HG03097 (cell line): ENCODE data around the gene MAPK12.

Experiments
- ATAC-seq: cut with Tn5 transposase; IDR thresholded peaks from one replicate; pipeline ENCODE4 v1.9.1; 2021; ENCODE audit not compliant: unreplicated experiment, low FRiP score

The MAPK12 gene

GRCh38 chr22:50261615-50262459, at the start of gene MAPK12:
Gene MAPK12, minus strand, starts transcription at chr22:50261683. Its CDS starts 174 bp downstream, at chr22:50261509.
- no peak for ATAC-seq

GRCh38 chr22:50310949-50311444, 49.5 kb upstream of the MAPK12 start:
- ATAC-seq: no peak

GRCh38 chr22:50310031-50310722, 48.7 kb upstream of the MAPK12 start:
- ATAC-seq: no peak

- ATAC-seq: no peak
Observed at GRCh38 chr22:50309601-50309991, 48.1 kb upstream of the MAPK12 start.

- no peak for ATAC-seq
Observed at GRCh38 chr22:50308986-50309600, 47.6 kb upstream of the MAPK12 start.

- ATAC-seq: no peak
Observed at GRCh38 chr22:50308597-50308935, 47.1 kb upstream of the MAPK12 start.

GRCh38 chr22:50307890-50308596, 46.6 kb upstream of the MAPK12 start:
- ATAC-seq: no peak

GRCh38 chr22:50306753-50307749, 45.6 kb upstream of the MAPK12 start, which contains the start of gene PLXNB2:
Gene PLXNB2, minus strand, starts transcription at chr22:50307646. Its CDS starts 17,062 bp downstream, at chr22:50290584.
- ATAC-seq: no peak

- no peak for ATAC-seq
Observed at GRCh38 chr22:50305923-50306566, 44.6 kb upstream of the MAPK12 start.

GRCh38 chr22:50305393-50305922, 44.0 kb upstream of the MAPK12 start:
- ATAC-seq: no peak

GRCh38 chr22:50304528-50305392, 43.3 kb upstream of the MAPK12 start:
- ATAC-seq: no peak

GRCh38 chr22:50303848-50304527, 42.5 kb upstream of the MAPK12 start:
- ATAC-seq: no peak

- ATAC-seq: no peak
Observed at GRCh38 chr22:50303515-50303847, 42.0 kb upstream of the MAPK12 start.

- ATAC-seq: no peak
Observed at GRCh38 chr22:50302564-50302963, 41.1 kb upstream of the MAPK12 start.

- no peak for ATAC-seq
Observed at GRCh38 chr22:50302041-50302541, 40.6 kb upstream of the MAPK12 start.

- ATAC-seq: no peak
Observed at GRCh38 chr22:50301581-50301991, 40.1 kb upstream of the MAPK12 start.

- ATAC-seq: no peak
Observed at GRCh38 chr22:50300620-50301257, 39.3 kb upstream of the MAPK12 start.
